Measurements from ENCODE around the gene NCK2. TPM values are rescaled to one million over a fixed set of nuclear protein-coding genes. Genes with fewer than 3 reads are reported as not detected.

Gene NCK2
- total and polyA plus RNA-seq, 2 of the 13 experiments (the other 11 are each of a cell fraction or from before 2014, with no cell fraction given): 14.8 to 23.5 TPM

GRCh38 chr2:105840933-105841332 lies 96.2 kb downstream of the NCK2 start:
- TF ChIP-seq ZFP62 (CRISPR knock-in tag; IDR thresholded peaks at IDR 0.05): no peak
- TF ChIP-seq NFYC (CRISPR knock-in tag; IDR thresholded peaks at IDR 0.05): no peak
- TF ChIP-seq MXD4 (CRISPR knock-in tag; IDR thresholded peaks at IDR 0.05): no peak
- no peak for TF ChIP-seq ZNF709 (CRISPR knock-in tag; IDR thresholded peaks at IDR 0.05)
- TF ChIP-seq ZNF878 (CRISPR knock-in tag; IDR thresholded peaks at IDR 0.05): no peak
- no TSS peak for BruUV-seq (replicated peaks)
- intact Hi-C loops (cut with micrococcal nuclease; ENCODE audit: unreplicated experiment) (no loop called here), in situ Hi-C loops (cut with HindIII; ENCODE audit: extremely low pct_ligation_motif_present, low pct_unique_long_range_greater_than_20kb) (no loop called here)
- no peaks in the 10 kb centered on the region for H3K9me3 ChIP-seq (ENCODE audit: low read length)
- ATAC-seq: no peak
- H3K27me3 ChIP-seq (ENCODE audit: control insufficient read depth in 1 of 2, insufficient read depth in 2 of 2, low read length in 2 of 2): no peaks in the 10 kb centered on the region
- no peak for FAIRE-seq
- H3K79me2 ChIP-seq (ENCODE audit: insufficient read depth, low read length): peaks cover 4% of the 10 kb centered on the region
- H4K20me1 ChIP-seq (ENCODE audit: insufficient read depth, low read length): no peaks in the 10 kb centered on the region
- POLR2A ChIA-PET: no interaction called here
- H3K4me3 ChIP-seq (replicated peaks in 1 of 3; ENCODE audit: insufficient read depth in 1 of 3, low read depth in 2 of 3, low read length in 3 of 3): no peak overlapping the region
- H3K4me2 ChIP-seq (ENCODE audit: low read depth, low read length): no peak overlapping the region
- no peak for DNase-seq (ENCODE audit: low spot score)
- no peaks in the 10 kb centered on the region for H3K36me3 ChIP-seq (replicated peaks in 1 of 2; ENCODE audit: control insufficient read depth in 1 of 2, insufficient read depth in 2 of 2, low read length in 2 of 2)
- 99% methylated on average over 4 of the region's 4 CpGs for WGBS (ENCODE audit: low lambda C conversion rate)
- CTCF ChIA-PET (ENCODE audit: low intra/inter-chr PET ratio, low total read pairs): no interaction called here
- H3K4me1 ChIP-seq (ENCODE audit: insufficient read depth, low read length): peaks cover 26% of the 10 kb centered on the region
- no peak overlapping the region for H2AFZ ChIP-seq (ENCODE audit: low read length)
- no peak overlapping the region for H3K9ac ChIP-seq (ENCODE audit: insufficient read depth, low read depth, low read length)
- H3K27ac ChIP-seq (ENCODE audit: extremely low read length, insufficient read depth, low read length): no peak overlapping the region

DNA sequence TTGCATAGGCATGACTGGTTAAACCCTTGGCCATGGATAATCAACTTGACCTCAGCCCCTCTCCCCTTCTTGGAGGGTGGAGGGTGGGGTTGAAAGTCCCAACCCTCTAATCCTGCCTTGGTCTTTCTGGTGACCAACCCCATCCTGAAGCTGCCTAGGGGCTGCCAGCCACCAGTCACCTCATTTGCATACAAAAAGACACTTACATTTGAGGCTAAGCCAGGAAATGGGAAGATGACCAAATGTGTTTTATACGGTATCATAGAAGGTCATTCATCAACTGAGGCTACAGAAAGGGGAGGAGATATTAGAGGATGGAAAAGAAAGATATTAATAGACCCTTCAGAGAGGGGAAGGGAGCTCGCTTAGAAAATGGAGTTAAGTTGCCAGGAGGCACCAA lies 96.8 kb downstream of the NCK2 start:
- in situ Hi-C loops (cut with HindIII; ENCODE audit: extremely low pct_ligation_motif_present, low pct_unique_long_range_greater_than_20kb): no loop called here
- no peak for FAIRE-seq
- no peak overlapping the region for H2AFZ ChIP-seq (ENCODE audit: low read length)
- H3K36me3 ChIP-seq (replicated peaks in 1 of 2; ENCODE audit: control insufficient read depth in 1 of 2, insufficient read depth in 2 of 2, low read length in 2 of 2): no peaks in the 10 kb centered on the region
- peaks cover 4% of the 10 kb centered on the region for H3K79me2 ChIP-seq (ENCODE audit: insufficient read depth, low read length)
- no peak overlapping the region for H3K4me2 ChIP-seq (ENCODE audit: low read depth, low read length)
- ATAC-seq: no peak
- BruUV-seq (replicated peaks): no TSS peak
- no peak for DNase-seq (ENCODE audit: low spot score)
- peaks cover 26% of the 10 kb centered on the region for H3K4me1 ChIP-seq (ENCODE audit: insufficient read depth, low read length)
- POLR2A ChIA-PET: no interaction called here
- CTCF ChIA-PET (ENCODE audit: low intra/inter-chr PET ratio, low total read pairs): no interaction called here
- intact Hi-C loops (cut with micrococcal nuclease; ENCODE audit: unreplicated experiment): no loop called here
- H4K20me1 ChIP-seq (ENCODE audit: insufficient read depth, low read length): no peaks in the 10 kb centered on the region
- TF ChIP-seq GPN1 (CRISPR knock-in tag; IDR thresholded peaks at IDR 0.05; ENCODE audit: borderline replicate concordance) (no peak), REXO4 (CRISPR knock-in tag; IDR thresholded peaks at IDR 0.05; ENCODE audit: borderline replicate concordance) (no peak), ZZZ3 (CRISPR knock-in tag; IDR thresholded peaks at IDR 0.05; ENCODE audit: borderline replicate concordance) (no peak), AHR (CRISPR knock-in tag; IDR thresholded peaks at IDR 0.05) (no peak), ZNF644 (CRISPR knock-in tag; IDR thresholded peaks at IDR 0.05; ENCODE audit: low read depth) (no peak), GZF1 (CRISPR knock-in tag; IDR thresholded peaks at IDR 0.05) (no peak), ZNF782 (CRISPR knock-in tag; IDR thresholded peaks at IDR 0.05; ENCODE audit: borderline replicate concordance) (no peak), ZNF124 (CRISPR knock-in tag; IDR thresholded peaks at IDR 0.05) (no peak), ZNF225 (CRISPR knock-in tag; IDR thresholded peaks at IDR 0.05) (no peak), MAX (IDR thresholded peaks at IDR 0.05) (no peak), TSC22D2 (CRISPR knock-in tag; IDR thresholded peaks at IDR 0.05; ENCODE audit: borderline replicate concordance) (no peak), FOSL1 (CRISPR knock-in tag; IDR thresholded peaks at IDR 0.05; ENCODE audit: borderline replicate concordance) (no peak), HOXA9 (CRISPR knock-in tag; IDR thresholded peaks at IDR 0.05; ENCODE audit: borderline replicate concordance) (no peak), EHMT2 (IDR thresholded peaks at IDR 0.05; ENCODE audit: borderline replicate concordance, low read depth, low read length) (no peak), ZNF432 (CRISPR knock-in tag; IDR thresholded peaks at IDR 0.05; ENCODE audit: borderline replicate concordance) (no peak)
- no peaks in the 10 kb centered on the region for H3K9me3 ChIP-seq (ENCODE audit: low read length)
- H3K4me3 ChIP-seq (replicated peaks in 1 of 3; ENCODE audit: insufficient read depth in 1 of 3, low read depth in 2 of 3, low read length in 3 of 3): no peak overlapping the region
- H3K27ac ChIP-seq (ENCODE audit: extremely low read length, insufficient read depth, low read length): no peak overlapping the region
- H3K27me3 ChIP-seq (ENCODE audit: control insufficient read depth in 1 of 2, insufficient read depth in 2 of 2, low read length in 2 of 2): no peaks in the 10 kb centered on the region
- H3K9ac ChIP-seq (ENCODE audit: insufficient read depth, low read depth, low read length): no peak overlapping the region
- 95% methylated on average over 2 of the region's 2 CpGs for WGBS (ENCODE audit: low lambda C conversion rate)

Data from HepG2 (cell line).